Transverse colon (tissue), 4 donors: ENCODE data around the gene IKZF3. TPM values are rescaled to one million over a fixed set of nuclear protein-coding genes. Genes with fewer than 3 reads are reported as not detected.

Source experiments
- DNase-seq: peaks from one replicate; pipeline ENCODE4 v3.0.0-alpha.2; 2019
- H3K27ac ChIP-seq, 4 donors: fragments of 200-600 bp; sonication (generic); 2 replicates each; pipeline ENCODE4 v1.5.1; 2016 to 2018; ENCODE audit warnings: inconsistent platforms in 4 of 4
- H3K27me3 ChIP-seq: fragments of 200-600 bp; sonication (generic); 2 replicates; pipeline ENCODE4 v1.5.1; 2017; ENCODE audit warnings: inconsistent platforms
- H3K36me3 ChIP-seq, 4 donors: fragments of 200-600 bp; sonication (generic); 2 replicates each; pipeline ENCODE4 v1.5.1; 2017 to 2019; ENCODE audit warnings: inconsistent platforms in 4 of 4
- H3K4me1 ChIP-seq, 4 donors: fragments of 200-600 bp; sonication (generic); 2 replicates each; pipeline ENCODE4 v1.5.1; 2017 to 2020; ENCODE audit warnings: inconsistent platforms in 4 of 4
- H3K4me3 ChIP-seq, 4 donors: fragments of 200-600 bp; sonication (generic); 1 replicate in 1 of 4; 2 replicates in 3 of 4; pipeline versions ENCODE4 v1.5.1 to v1.6.1; 2017 to 2019; ENCODE audit warnings: inconsistent platforms in 4 of 4
- H3K9me3 ChIP-seq, 2 donors: fragments of 200-600 bp; sonication (generic); 2 replicates each; pipeline ENCODE4 v1.5.1; 2017 to 2019; ENCODE audit warnings: inconsistent platforms in 2 of 2
- EP300 ChIP-seq: sonication (generic); formaldehyde crosslinking; IDR thresholded peaks from one replicate; pipeline ENCODE4 v1.6.1; 2017; ENCODE audit warnings: antibody characterized with exemption, low read depth
- POLR2A ChIP-seq: fragments of 450-650 bp; IDR thresholded peaks from one replicate; pipeline ENCODE4 v1.6.1; 2016; ENCODE audit warnings: antibody characterized with exemption, mild to moderate bottlenecking, moderate library complexity
- POLR2AphosphoS5 ChIP-seq, 3 donors: sonication (generic); formaldehyde crosslinking; IDR thresholded peaks; one replicate each; pipeline ENCODE4 v1.6.1; 2016; ENCODE audit warnings: antibody characterized with exemption in 3 of 3
- WGBS, 2 donors: methylation state at CpG; one replicate each; pipeline ENCODE4 v1.1.5; 2018; ENCODE audit warnings: low coverage in 1 of 2; 5-methylcytosine and 5-hydroxymethylcytosine counted together
- in situ Hi-C, 4 donors: fragments of 200-750 bp; cut with MboI; loops; one replicate each; pipeline versions ENCODE4 v1.15.0 to v1.15.1; 2017; ENCODE audit warnings: low sequenced_read_pairs in 3 of 4, low pct_ligation_motif_present in 1 of 4, low pct_unique_long_range_greater_than_20kb in 1 of 4
- intact Hi-C: fragments of 100-400 bp; cut with DNase I; formaldehyde crosslinking; loops from one replicate; pipeline ENCODE4 v1.15.1; 2023; ENCODE audit warnings: low total_unique reads
- total RNA-seq, 4 donors: library from RNA; depleted of rRNA; stranded (reverse); fragments of >200 nt; gene quantifications; one replicate each; pipeline ENCODE4 v1.1.0, GENCODE V29; 2016
- TF ChIP-seq, protein P1 (sequence below), 5 experiments: fragments of 200-600 bp in 3 of 5; fragments of 450-650 bp in 2 of 5; sonication (generic) in 3 of 5; IDR thresholded peaks; 1 replicate in 2 of 5; 2 replicates in 3 of 5; pipeline ENCODE4 v1.5.1; 2016 to 2017; ENCODE audit warnings: antibody characterized with exemption in 5 of 5, inconsistent platforms in 3 of 5, mild to moderate bottlenecking in 2 of 5, moderate library complexity in 1 of 5

Gene IKZF3
- total RNA-seq, 4 donors from 2014 or later: 2.2 to 13.5 (median 3.0) TPM

DNA sequence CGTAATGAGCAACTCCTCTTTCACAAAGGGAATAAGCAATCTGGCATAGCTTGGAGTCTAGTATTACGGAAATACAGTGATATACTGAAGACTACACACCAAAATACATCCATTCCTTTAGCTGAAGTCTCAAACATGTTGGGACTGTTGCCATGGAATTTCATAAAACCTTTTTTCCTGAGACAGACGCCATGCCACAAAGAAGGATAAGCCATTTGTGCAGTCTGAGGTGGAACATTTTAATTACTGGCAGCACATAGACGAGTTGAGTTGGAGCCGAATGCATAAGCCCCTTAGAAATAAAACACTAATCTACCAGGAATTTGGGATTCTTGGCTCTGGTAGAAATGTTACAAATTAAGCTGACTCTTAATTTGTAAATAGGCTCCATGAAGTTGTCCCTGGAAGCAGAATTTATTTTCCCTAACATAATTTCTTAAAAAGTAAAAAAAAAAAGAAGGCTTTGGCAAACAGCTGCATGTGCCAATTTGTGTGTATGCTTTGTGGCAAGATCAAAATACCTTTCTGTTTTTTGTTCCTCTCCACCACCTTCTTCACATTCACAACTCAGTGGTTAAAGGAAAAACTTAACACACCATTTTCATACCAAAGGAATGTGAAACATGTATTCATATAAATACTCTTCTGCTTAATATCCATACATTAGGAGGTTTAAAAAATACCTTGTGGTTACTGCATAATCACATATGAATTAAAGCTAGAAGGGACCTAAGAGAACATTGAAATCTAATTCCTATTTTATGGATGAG, 100.9 kb downstream of the IKZF3 start:
- Histone ChIP-seq H3K4me1 (no peaks in the 10 kb centered on the region), H3K27me3 (peaks cover 17% of the 10 kb centered on the region), H3K4me3 (no peak overlapping the region), H3K27ac (no peak overlapping the region), H3K36me3 (no peaks in the 10 kb centered on the region), H3K9me3 (no peaks in the 10 kb centered on the region)
- in situ Hi-C loops: no loop called here
- no peak for TF ChIP-seq EP300
- no peak for TF ChIP-seq POLR2A
- TF ChIP-seq POLR2AphosphoS5 (IDR thresholded peaks at IDR 0.05): no peak
- TF ChIP-seq, protein P1, sequence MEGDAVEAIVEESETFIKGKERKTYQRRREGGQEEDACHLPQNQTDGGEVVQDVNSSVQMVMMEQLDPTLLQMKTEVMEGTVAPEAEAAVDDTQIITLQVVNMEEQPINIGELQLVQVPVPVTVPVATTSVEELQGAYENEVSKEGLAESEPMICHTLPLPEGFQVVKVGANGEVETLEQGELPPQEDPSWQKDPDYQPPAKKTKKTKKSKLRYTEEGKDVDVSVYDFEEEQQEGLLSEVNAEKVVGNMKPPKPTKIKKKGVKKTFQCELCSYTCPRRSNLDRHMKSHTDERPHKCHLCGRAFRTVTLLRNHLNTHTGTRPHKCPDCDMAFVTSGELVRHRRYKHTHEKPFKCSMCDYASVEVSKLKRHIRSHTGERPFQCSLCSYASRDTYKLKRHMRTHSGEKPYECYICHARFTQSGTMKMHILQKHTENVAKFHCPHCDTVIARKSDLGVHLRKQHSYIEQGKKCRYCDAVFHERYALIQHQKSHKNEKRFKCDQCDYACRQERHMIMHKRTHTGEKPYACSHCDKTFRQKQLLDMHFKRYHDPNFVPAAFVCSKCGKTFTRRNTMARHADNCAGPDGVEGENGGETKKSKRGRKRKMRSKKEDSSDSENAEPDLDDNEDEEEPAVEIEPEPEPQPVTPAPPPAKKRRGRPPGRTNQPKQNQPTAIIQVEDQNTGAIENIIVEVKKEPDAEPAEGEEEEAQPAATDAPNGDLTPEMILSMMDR (IDR thresholded peaks at IDR 0.05): no peak
- intact Hi-C loops: no loop called here
- 70 to 76% methylated on average over 4 to 5 of the region's 5 CpGs for WGBS, 2 donors
- no peak for DNase-seq

DNA sequence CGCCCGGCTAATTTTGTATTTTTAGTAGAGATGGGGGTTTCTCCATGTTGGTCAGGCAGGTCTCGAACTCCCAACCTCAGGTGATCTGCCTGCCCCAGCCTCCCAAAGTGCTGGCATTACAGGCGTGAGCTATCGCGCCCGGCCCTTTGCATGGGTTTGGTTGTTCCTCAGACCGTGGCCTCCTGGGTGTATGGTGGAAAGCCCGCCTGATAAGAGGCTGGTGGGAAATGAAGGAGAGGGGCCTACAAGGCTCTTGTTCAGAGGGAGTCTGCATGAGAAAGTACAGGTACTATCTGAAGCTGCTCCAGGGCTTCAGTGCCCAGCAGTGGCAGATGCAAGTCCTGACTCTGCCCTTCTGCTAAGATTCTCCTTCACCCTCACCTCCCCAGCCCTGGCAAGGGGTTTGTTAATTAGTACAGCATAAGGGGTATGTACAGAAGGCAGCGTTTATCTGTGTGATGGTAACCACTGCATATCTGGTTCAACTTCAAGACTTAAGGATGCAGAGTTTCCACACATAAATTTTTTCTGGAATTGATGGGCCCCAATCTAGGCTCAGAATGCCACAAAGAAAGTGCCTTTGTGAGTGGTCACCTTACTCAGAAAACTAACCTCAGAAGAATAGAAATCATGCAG, 102.1 kb downstream of the IKZF3 start:
- no peak for DNase-seq
- H3K4me3 ChIP-seq: no peak overlapping the region
- H3K27me3 ChIP-seq: peaks cover 17% of the 10 kb centered on the region
- no peak overlapping the region for H3K27ac ChIP-seq
- in situ Hi-C loops: no loop called here
- H3K36me3 ChIP-seq: no peaks in the 10 kb centered on the region
- H3K4me1 ChIP-seq: no peaks in the 10 kb centered on the region
- WGBS, 2 donors: 80 to 91% methylated on average over 1 to 7 of the region's 10 CpGs
- no peaks in the 10 kb centered on the region for H3K9me3 ChIP-seq
- TF ChIP-seq, protein P1 (IDR thresholded peaks at IDR 0.05): no peak
- TF ChIP-seq POLR2AphosphoS5 (IDR thresholded peaks at IDR 0.05): no peak
- TF ChIP-seq POLR2A: no peak
- no peak for TF ChIP-seq EP300
- intact Hi-C loops: no loop called here

DNA sequence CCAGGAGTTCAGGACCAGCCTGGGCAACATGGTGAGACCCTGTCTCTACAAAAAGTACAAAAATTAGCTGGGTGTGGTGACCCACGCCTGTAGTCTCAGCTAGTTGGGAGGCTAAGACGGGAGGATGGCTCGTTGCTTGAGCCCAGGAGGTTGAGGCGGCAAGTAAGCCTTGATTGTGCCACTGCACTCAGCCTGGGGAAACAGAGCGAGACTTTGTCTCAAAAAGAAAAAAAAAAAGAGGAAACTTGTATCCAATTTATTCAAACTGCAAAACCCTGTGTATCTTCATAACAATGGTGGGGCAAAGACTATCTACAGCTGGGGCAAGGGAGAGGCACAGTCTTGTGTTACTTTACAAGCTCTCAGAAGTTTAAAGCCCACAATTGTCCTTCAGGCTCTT, 104.9 kb downstream of the IKZF3 start:
- in situ Hi-C loops: loop anchor here in 2 of 4 donors (10.0 kb wide), 2 partner anchors 134 to 144 kb away; partner anchors contain the start of gene PPP1R1B (in 1 of the 2)
- intact Hi-C loops: loop anchor here (10.0 kb wide), 1 partner anchor 124 kb away; the partner anchor contains the start of gene STARD3
- Histone ChIP-seq H3K9me3 (no peaks in the 10 kb centered on the region), H3K27me3 (peaks cover 17% of the 10 kb centered on the region), H3K36me3 (no peaks in the 10 kb centered on the region), H3K27ac (peak overlapping the region in 1 of 4 donors; percentile 7), H3K4me1 (peaks cover 0 to 8% (median 7%) of the 10 kb centered on the region in 4 donors), H3K4me3 (no peak overlapping the region)
- 78% methylated on average over 5 of the region's 5 CpGs; no CpG with 5 or more reads in 1 of the 2 donors for WGBS, 2 donors
- DNase-seq: no peak
- TF ChIP-seq POLR2A: no peak
- TF ChIP-seq EP300: no peak
- no peak for TF ChIP-seq POLR2AphosphoS5 (IDR thresholded peaks at IDR 0.05)
- TF ChIP-seq, protein P1 (IDR thresholded peaks at IDR 0.05): no peak
